HCT116 (cell line): Measurements from ENCODE around the gene TYW1. TPM values are rescaled to one million over a fixed set of nuclear protein-coding genes. Genes with fewer than 3 reads are reported as not detected.
"Not testable (repeated sequence)": the region's sequence is repeated elsewhere in the genome, so short reads cannot be mapped to it uniquely, and the experiment has no call there.

Source experiments
- ATAC-seq: fragments of 200-7000 bp; cut with Tn5 transposase; 2 replicates; pipeline ENCODE4 v1.9.1; 2020; ENCODE audit warnings: mild to moderate bottlenecking, moderate library complexity
- BruUV-seq: library from RNA; stranded (reverse); fragments of 400-500 nt; replicated peaks from 2 replicates; lab custom pipeline; 2021; lab: Mats Ljungman, UMichigan
- CTCF ChIA-PET: fragments of 300-600 bp; sonication (Branson Sonifier 250); formaldehyde crosslinking; loops from one replicate; lab custom pipeline; 2021; ENCODE audit warnings: antibody characterized with exemption; lab: Charles Lee
- POLR2A ChIA-PET: fragments of 300-600, 350-600 bp; sonication (Branson Sonifier 250); formaldehyde crosslinking; loops from one replicate; lab custom pipeline; 2021; ENCODE audit warnings: antibody characterized with exemption; lab: Charles Lee
- RAD21 ChIA-PET, 2 experiments: fragments of 300-600 bp; sonication (Branson Sonifier 250); formaldehyde crosslinking; loops; one replicate each; lab custom pipeline; 2023; ENCODE audit warnings: low total read pairs in 2 of 2; ENCODE audit not compliant: uncharacterized antibody in 2 of 2, unreplicated experiment in 2 of 2, low non-redundant PET in 1 of 2; lab: Charles Lee
- DNase-seq: peaks from one replicate; pipeline ENCODE4 v3.0.0-alpha.2; 2010; ENCODE audit warnings: low read depth, low spot score
- H2AFZ ChIP-seq: fragments of 200-600 bp; shearing (Covaris generic), sonication (generic); 2 replicates; pipeline ENCODE4 v1.6.1; 2017; ENCODE audit warnings: low read depth, mixed run types, mixed read lengths, antibody characterized with exemption, low read length; ENCODE audit not compliant: poor library complexity, severe bottlenecking
- H3K27ac ChIP-seq: 2 replicates; pipeline ENCODE4 v1.5.1; 2012; ENCODE audit warnings: low read depth, low read length
- H3K27me3 ChIP-seq: fragments of 200-600 bp; sonication (generic); 2 replicates; pipeline ENCODE4 v1.6.1; 2016; ENCODE audit warnings: mixed run types, low read length, mixed read lengths; ENCODE audit not compliant: insufficient read depth
- H3K36me3 ChIP-seq, 2 experiments: fragments of 200-500 bp in 1 of 2; fragments of 200-600 bp in 1 of 2; sonication (Bioruptor generic) in 1 of 2; sonication (generic) in 1 of 2; 2 replicates each; pipeline versions ENCODE4 v1.5.1 to v1.6.1; 2014 to 2016; ENCODE audit warnings: low read length in 2 of 2, inconsistent platforms in 1 of 2, mixed read lengths in 1 of 2, mixed run types in 1 of 2; ENCODE audit not compliant: insufficient read depth in 2 of 2, control insufficient read depth in 1 of 2
- H3K4me1 ChIP-seq, 2 experiments: fragments of 200-600 bp in 1 of 2; sonication (generic) in 1 of 2; 2 replicates each; pipeline versions ENCODE4 v1.5.1 to v1.6.1; 2012 to 2017; ENCODE audit warnings: low read length in 2 of 2, inconsistent platforms in 1 of 2, mild to moderate bottlenecking in 1 of 2, mixed read lengths in 1 of 2, mixed run types in 1 of 2, moderate library complexity in 1 of 2; ENCODE audit not compliant: insufficient read depth in 2 of 2, control insufficient read depth in 1 of 2
- H3K4me2 ChIP-seq: fragments of 200-600 bp; sonication (generic); 2 replicates; pipeline ENCODE4 v1.6.1; 2017; ENCODE audit warnings: mixed run types, low read length, mixed read lengths
- H3K4me3 ChIP-seq, 2 experiments: fragments of 200-600 bp in 1 of 2; sonication (generic) in 1 of 2; replicated peaks in 1 of 2; 2 replicates each; pipeline ENCODE4 v1.5.1; 2011 to 2016; ENCODE audit warnings: low read length in 2 of 2, control low read depth in 1 of 2, low read depth in 1 of 2, mild to moderate bottlenecking in 1 of 2, mixed read lengths in 1 of 2, mixed run types in 1 of 2
- H3K79me2 ChIP-seq: fragments of 200-600 bp; sonication (generic); 2 replicates; pipeline ENCODE4 v1.6.1; 2017; ENCODE audit warnings: mild to moderate bottlenecking, mixed run types, low read length, moderate library complexity, mixed read lengths; ENCODE audit not compliant: insufficient read depth
- H3K9ac ChIP-seq: fragments of 200-600 bp; sonication (generic); 2 replicates; pipeline ENCODE4 v1.6.1; 2016; ENCODE audit warnings: low read length, mixed read lengths
- H3K9me2 ChIP-seq: fragments of 200-600 bp; sonication (generic), shearing (Covaris generic); 2 replicates; pipeline ENCODE4 v1.6.1; 2017; ENCODE audit warnings: mixed run types, mild to moderate bottlenecking, moderate library complexity; ENCODE audit not compliant: insufficient read depth
- H3K9me3 ChIP-seq, 2 experiments: fragments of 200-500 bp in 1 of 2; fragments of 200-600 bp in 1 of 2; sonication (Bioruptor generic) in 1 of 2; sonication (generic) in 1 of 2; 2 replicates each; pipeline ENCODE4 v1.6.1; 2014 to 2017; ENCODE audit warnings: low read length in 2 of 2, mixed read lengths in 2 of 2, inconsistent platforms in 1 of 2, low read depth in 1 of 2, mild to moderate bottlenecking in 1 of 2, mixed run types in 1 of 2, moderate library complexity in 1 of 2; ENCODE audit not compliant: control insufficient read depth in 1 of 2, insufficient read depth in 1 of 2
- H4K20me1 ChIP-seq: fragments of 200-600 bp; sonication (generic), shearing (Covaris generic); 2 replicates; pipeline ENCODE4 v1.6.1; 2017; ENCODE audit warnings: mixed run types, mild to moderate bottlenecking, moderate library complexity; ENCODE audit not compliant: insufficient read depth
- RAD21 ChIP-seq: IDR thresholded peaks from 2 replicates; pipeline ENCODE4 v1.6.1; 2012; ENCODE audit warnings: low read depth, mild to moderate bottlenecking
- intact Hi-C: fragments of 100-400 bp; cut with micrococcal nuclease; formaldehyde crosslinking; loops from 2 replicates; pipeline ENCODE4 v1.10.0; 2022
- total RNA-seq: library from RNA; stranded (reverse); gene quantifications from one replicate; pipeline ENCODE4 v1.2.1, GENCODE V29; 2021; ENCODE audit not compliant: unreplicated experiment
- TF ChIP-seq, protein P1 (sequence below), 3 experiments: fragments of 200-600 bp in 1 of 3; sonication (generic) in 1 of 3; IDR thresholded peaks in 2 of 3; conservative IDR thresholded peaks in 1 of 3; 2 replicates each; pipeline ENCODE4 v1.5.1; 2012 to 2017; ENCODE audit warnings: low read depth in 2 of 3, low read length in 2 of 3, antibody characterized with exemption in 1 of 3, borderline replicate concordance in 1 of 3, control low read depth in 1 of 3, mild to moderate bottlenecking in 1 of 3, mixed read lengths in 1 of 3, mixed run types in 1 of 3, moderate library complexity in 1 of 3; ENCODE audit not compliant: insufficient read depth in 1 of 3

TYW1 gene
- total RNA-seq, 1 experiment from 2014 or later: 16.6 TPM

DNA sequence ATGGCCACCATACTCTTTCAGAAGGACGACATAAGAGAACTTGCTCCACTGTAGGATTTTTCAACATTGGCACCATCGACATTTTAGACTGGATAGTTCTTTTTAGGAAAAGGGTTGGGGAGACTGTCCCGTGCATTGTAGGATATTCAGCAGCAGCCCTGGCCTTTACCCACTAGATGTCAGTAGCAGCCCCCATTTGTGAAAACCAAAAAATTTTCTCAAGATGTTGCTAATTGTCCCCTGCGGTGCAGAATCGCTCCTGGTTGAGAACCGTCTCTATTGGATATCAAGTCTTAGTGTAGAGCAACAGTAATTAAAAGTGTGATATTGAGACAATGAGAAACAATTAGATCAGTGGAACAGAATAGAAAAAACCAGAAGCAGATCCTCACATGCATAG, 180.1 kb downstream of the TYW1 start:
- H3K27me3 ChIP-seq, H3K9ac ChIP-seq, BruUV-seq, RAD21 ChIA-PET, H3K36me3 ChIP-seq, POLR2A ChIA-PET, H3K27ac ChIP-seq, H3K9me3 ChIP-seq, H4K20me1 ChIP-seq, H3K79me2 ChIP-seq, DNase-seq, H3K4me3 ChIP-seq, H2AFZ ChIP-seq, intact Hi-C loops, H3K9me2 ChIP-seq, CTCF ChIA-PET, H3K4me1 ChIP-seq, H3K4me2 ChIP-seq: not testable (repeated sequence)
- TF ChIP-seq, protein P1, sequence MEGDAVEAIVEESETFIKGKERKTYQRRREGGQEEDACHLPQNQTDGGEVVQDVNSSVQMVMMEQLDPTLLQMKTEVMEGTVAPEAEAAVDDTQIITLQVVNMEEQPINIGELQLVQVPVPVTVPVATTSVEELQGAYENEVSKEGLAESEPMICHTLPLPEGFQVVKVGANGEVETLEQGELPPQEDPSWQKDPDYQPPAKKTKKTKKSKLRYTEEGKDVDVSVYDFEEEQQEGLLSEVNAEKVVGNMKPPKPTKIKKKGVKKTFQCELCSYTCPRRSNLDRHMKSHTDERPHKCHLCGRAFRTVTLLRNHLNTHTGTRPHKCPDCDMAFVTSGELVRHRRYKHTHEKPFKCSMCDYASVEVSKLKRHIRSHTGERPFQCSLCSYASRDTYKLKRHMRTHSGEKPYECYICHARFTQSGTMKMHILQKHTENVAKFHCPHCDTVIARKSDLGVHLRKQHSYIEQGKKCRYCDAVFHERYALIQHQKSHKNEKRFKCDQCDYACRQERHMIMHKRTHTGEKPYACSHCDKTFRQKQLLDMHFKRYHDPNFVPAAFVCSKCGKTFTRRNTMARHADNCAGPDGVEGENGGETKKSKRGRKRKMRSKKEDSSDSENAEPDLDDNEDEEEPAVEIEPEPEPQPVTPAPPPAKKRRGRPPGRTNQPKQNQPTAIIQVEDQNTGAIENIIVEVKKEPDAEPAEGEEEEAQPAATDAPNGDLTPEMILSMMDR (IDR thresholded peaks at IDR 0.05 in 2 of 3, conservative IDR thresholded peaks at IDR 0.05 in 1 of 3; ENCODE audit: borderline replicate concordance in 1 of 3, insufficient read depth in 1 of 3, low read depth in 2 of 3, low read length in 2 of 3): peak in 1 of 3 experiments; percentile 5; a peak in 1 of 6 replicates
- TF ChIP-seq RAD21: peak; percentile 16; the same call in 1 of the 2 replicates
- ATAC-seq: peak; percentile 69

DNA sequence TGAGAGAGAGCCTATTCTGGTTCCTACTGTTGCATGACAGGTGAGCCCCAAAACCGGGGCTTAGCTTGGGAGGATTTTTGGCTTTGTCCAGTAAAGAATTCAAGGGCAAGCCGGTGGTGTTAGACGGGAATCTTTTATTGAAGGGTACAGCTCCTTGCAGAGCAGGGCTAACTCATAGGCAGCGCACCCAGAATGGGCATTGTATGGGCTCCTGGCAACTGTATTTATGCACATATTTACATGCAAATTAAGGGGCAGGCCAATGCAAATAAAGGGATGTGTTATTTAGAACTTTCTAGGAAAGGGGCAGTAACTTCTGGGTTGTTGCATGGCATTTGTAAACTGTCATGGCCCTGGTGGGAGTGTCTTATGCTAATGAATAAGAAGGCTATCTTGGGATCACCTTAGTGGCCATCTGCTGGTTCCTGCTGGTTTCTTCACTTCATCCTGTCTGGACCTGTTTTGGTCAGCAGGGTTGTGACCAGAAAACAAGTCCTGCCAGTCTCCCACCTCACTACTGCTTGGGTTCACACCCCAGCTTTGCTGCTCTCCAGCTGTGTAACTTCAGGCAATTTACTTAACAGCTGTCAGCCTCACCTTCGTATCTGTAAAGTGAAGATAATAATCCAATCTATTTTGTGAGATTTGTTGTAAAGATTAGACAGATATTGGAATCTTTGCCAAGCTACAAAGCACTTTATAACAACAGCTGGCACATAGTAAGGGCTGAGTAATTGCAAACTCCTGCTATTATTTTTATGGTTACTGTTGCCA, 182.5 kb downstream of the TYW1 start:
- ATAC-seq (peak; percentile 73), DNase-seq (peak; percentile 4)
- H3K27ac ChIP-seq, CTCF ChIA-PET, H3K4me2 ChIP-seq, BruUV-seq, intact Hi-C loops, H3K36me3 ChIP-seq, H3K27me3 ChIP-seq, H3K4me1 ChIP-seq, H3K79me2 ChIP-seq, RAD21 ChIA-PET, H3K4me3 ChIP-seq, H2AFZ ChIP-seq, H4K20me1 ChIP-seq, POLR2A ChIA-PET, H3K9me2 ChIP-seq, H3K9me3 ChIP-seq, H3K9ac ChIP-seq: not testable (repeated sequence)

DNA sequence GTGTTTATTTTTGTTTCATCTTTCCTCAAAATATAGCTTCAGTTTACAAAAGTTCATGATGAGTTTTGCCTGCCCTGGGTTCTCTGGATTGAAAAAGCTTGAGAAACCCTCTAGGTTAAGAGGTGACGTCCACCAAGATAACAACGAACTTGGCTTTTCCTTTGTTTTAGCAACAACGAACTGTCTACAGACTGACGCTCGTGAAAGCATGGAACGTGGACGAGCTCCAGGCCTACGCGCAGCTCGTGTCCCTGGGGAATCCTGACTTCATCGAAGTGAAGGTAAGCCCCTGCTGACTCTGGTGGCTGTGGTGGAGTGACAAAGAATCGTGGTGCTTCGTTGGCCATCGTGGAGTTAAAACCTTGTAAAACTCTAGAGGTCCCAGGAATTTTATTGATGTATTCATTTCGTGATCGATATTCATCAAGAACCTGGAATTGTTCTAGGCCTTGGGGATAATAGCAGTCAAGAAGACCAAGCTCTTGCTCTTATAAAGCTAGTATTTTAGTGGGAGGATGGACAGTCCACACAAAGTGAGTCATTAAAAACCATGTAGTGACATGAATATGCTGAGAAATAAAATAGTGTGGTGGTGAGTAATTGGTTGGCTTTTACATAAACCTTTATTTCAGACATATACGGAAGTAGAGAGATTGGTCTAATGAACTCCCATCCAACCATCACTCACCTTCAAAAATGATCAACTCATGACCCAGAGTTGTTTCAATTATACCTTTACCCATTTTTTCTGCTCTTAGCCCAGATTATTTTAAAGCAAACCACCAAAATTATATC, 186.5 kb downstream of the TYW1 start:
- H3K4me3 ChIP-seq, H3K36me3 ChIP-seq, RAD21 ChIA-PET, H3K27me3 ChIP-seq, H3K9me2 ChIP-seq, H3K79me2 ChIP-seq, H2AFZ ChIP-seq, DNase-seq, H3K27ac ChIP-seq, POLR2A ChIA-PET, intact Hi-C loops, H3K4me2 ChIP-seq, H3K9ac ChIP-seq, ATAC-seq, H3K4me1 ChIP-seq, BruUV-seq, CTCF ChIA-PET, H4K20me1 ChIP-seq, H3K9me3 ChIP-seq: not testable (repeated sequence)
